Epithelial cell of proximal tubule (primary cell): ENCODE measurements around the gene HMGA1. TPM values are rescaled to one million over a fixed set of nuclear protein-coding genes. Genes with fewer than 3 reads are reported as not detected.

Experiments
- DNase-seq: peaks from one replicate; pipeline ENCODE4 v3.0.0-alpha.2; 2011; ENCODE audit warnings: low read depth
- H3K4me3 ChIP-seq: 2 replicates; pipeline ENCODE4 v1.5.1; 2011; ENCODE audit warnings: low read depth, mild to moderate bottlenecking, low read length
- CTCF ChIP-seq: conservative IDR thresholded peaks from 2 replicates; pipeline ENCODE4 v1.5.1; 2012; ENCODE audit warnings: low read depth, mild to moderate bottlenecking, low read length
- total RNA-seq: library from RNA; depleted of rRNA; stranded (reverse); fragments of >200 nt; gene quantifications from 2 replicates; pipeline ENCODE4 v1.2.3, GENCODE V29; 2015

HMGA1 gene
- total RNA-seq, 1 donor from 2014 or later = 949 TPM

GRCh38 chr6:34196833-34197195, 39.9 kb upstream of the HMGA1 start:
- DNase-seq = no peak
- TF ChIP-seq CTCF = no peak
- H3K4me3 ChIP-seq = peak overlapping the region; percentile 61

GRCh38 chr6:34200340-34200971, 36.2 kb upstream of the HMGA1 start:
- no peak for TF ChIP-seq CTCF

GRCh38 chr6:34201455-34202107, 35.1 kb upstream of the HMGA1 start:
- no peak for DNase-seq
- no peak overlapping the region for H3K4me3 ChIP-seq
- no peak for TF ChIP-seq CTCF

More at GRCh38 chr6:34200340-34200971, 36.2 kb upstream of the HMGA1 start:
- DNase-seq = no peak
- H3K4me3 ChIP-seq = no peak overlapping the region

- DNase-seq = no peak
- H3K4me3 ChIP-seq = no peak overlapping the region
- no peak for TF ChIP-seq CTCF
Measured at GRCh38 chr6:34202329-34203201, 34.1 kb upstream of the HMGA1 start.

GRCh38 chr6:34204693-34205092, 32.0 kb upstream of the HMGA1 start:
- no peak for DNase-seq
- no peak overlapping the region for H3K4me3 ChIP-seq
- no peak for TF ChIP-seq CTCF

GRCh38 chr6:34205466-34205865, 31.2 kb upstream of the HMGA1 start:
- no peak for DNase-seq
- no peak for TF ChIP-seq CTCF

More at GRCh38 chr6:34205466-34205865, 31.2 kb upstream of the HMGA1 start:
- H3K4me3 ChIP-seq = no peak overlapping the region
